GM12892 (cell line): ENCODE measurements around the gene MAP2K2.

Source experiments
- POLR2A ChIP-seq: IDR thresholded peaks from 2 replicates; pipeline ENCODE4 v1.6.1; 2011; ENCODE audit warnings: low read depth, low read length, control low read depth
- POLR2AphosphoS5 ChIP-seq: IDR thresholded peaks from 2 replicates; pipeline ENCODE4 v1.6.1; 2011; ENCODE audit warnings: low read depth, low read length, control low read depth
- TAF1 ChIP-seq: IDR thresholded peaks from 2 replicates; pipeline ENCODE4 v1.6.1; 2011; ENCODE audit warnings: low read depth, mild to moderate bottlenecking, control low read depth, low read length, borderline replicate concordance

DNA sequence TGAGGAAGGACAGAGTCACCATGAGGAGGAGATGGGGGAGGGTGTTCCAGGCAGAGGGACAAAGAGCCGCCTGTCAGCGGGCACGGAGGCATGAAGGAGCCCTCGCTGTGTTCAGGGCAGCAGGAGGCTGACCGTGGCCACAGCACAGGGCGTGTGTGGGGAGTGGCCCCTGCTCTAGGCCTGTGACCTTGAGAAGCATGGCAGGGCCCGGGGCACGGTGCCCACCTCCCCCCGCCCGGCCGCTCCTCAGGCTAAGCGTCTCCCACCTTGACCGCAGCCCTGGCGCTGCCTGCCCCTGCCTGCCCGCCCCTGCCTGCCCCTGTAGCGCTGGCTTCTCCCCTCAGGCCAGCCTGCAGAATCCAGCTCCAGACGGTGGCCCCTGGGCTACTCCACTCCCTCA lies 11.6 kb downstream of the MAP2K2 start:
- no peak for TF ChIP-seq TAF1
- TF ChIP-seq POLR2A = no peak
- TF ChIP-seq POLR2AphosphoS5 = no peak
